ENCODE results near the gene ITPR1.
"Not testable (repeated sequence)": the region's sequence is repeated elsewhere in the genome, so short reads cannot be mapped to it uniquely, and the experiment has no call there.

The ITPR1 gene

DNA sequence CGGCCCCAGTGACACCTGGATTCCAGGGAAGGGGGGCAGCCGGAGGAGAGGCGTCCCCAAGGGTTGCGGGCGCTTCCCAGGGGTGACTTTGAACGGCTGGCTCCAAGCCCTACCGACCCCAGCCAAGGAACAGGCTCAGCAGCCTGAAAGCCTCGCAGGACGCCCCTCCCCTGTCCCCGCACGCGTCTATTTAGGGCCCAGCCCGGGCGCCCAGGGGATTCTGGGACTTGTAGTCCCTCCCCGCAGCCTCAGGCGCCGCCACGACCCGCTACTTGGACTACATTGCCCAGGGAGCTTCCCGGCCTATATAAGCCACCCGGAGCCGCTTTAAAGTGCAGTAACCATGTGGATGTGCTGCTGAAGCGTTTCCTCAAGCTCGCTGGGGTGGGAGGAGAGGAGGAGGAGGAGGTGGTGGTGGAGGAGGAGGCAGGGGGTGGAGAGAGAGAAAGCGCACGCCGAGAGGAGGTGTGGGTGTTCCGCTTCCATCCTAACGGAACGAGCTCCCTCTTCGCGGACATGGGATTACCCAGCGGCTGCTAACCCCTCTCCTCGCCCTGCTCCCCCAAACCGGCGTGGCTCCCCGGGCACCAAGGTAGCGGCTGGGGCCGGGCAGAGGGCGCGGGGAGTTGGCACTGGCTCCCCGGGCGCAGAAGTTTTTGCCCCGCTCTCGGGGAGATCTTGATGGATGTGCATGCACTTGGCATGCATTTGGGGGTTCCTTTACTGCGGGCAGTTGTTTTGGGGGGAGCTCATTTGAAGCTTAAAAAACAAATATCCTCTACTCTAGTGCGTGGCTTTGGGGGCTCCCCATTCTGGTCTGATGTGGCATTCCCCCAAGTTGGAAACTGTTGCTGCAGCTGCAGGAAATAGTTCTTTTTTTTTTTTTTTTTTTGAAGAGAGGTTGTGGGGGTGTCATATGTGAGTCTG, at the start of gene ITPR1:
Gene ITPR1 (plus strand): TSS at position 335 of the 927 bp plus-strand sequence. CDS start 23,144 bp downstream, outside the sequence.
- H3K4me3 ChIP-seq (ENCODE audit: insufficient read length, low read depth) = peak within 1 kb of the TSS; percentile 66
- no peaks in the 10 kb centered on the region for H3K36me3 ChIP-seq (ENCODE audit: insufficient read depth, insufficient read length, low read length)
- DNase-seq (ENCODE audit: low read depth, low spot score) = peak; percentile 99
- no peaks in the 10 kb centered on the region for H3K9me3 ChIP-seq (ENCODE audit: insufficient read depth, low read length)
- TF ChIP-seq YY1 (IDR thresholded peaks at IDR 0.05; ENCODE audit: insufficient read depth, insufficient read length) (no peak), SUZ12 (IDR thresholded peaks at IDR 0.05; ENCODE audit: extremely low read depth, insufficient read depth, insufficient read length) (no peak), ZNF274 (IDR thresholded peaks at IDR 0.05; ENCODE audit: low read depth, low read length) (no peak)
- peaks cover 31% of the 10 kb centered on the region for H3K27me3 ChIP-seq (ENCODE audit: insufficient read depth, insufficient read length)
- no peaks in the 10 kb centered on the region for H3K4me1 ChIP-seq (ENCODE audit: insufficient read depth, insufficient read length)
- H3K9ac ChIP-seq (ENCODE audit: insufficient read length, low read depth) = peak within 1 kb of the TSS; percentile 82

DNA sequence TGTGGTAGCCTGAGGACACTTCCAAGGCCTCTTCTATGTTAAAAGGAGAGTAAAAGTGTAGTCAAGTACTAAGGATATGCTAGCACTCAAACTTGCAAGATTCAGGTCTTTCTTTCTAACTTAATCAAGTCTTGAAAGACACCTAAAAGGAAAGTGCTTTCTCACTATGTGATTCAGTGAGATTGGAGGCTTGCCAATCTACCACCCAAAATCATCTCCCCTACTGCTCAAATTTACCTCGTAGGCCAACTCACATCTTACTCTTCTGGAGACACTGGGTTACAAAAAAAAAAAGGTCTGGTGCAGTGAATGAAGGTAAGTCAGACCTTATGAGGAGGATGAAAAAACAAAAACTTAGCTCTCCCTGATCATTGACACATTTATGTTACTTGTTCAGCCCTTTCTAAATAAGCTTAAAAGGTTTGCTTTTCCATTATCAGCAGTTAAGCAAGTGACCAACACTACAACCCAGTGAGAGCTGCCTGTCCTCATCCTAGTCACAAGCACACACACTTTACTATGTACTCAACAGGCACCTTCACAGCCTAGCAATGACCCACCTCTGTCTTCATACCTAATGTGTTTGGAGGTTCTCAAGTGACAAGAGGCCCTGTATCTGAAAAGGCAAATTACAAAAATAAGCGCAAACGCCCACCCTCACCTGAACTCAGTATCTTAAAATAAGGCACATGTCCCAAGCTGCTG, 45.7 kb upstream of the ITPR1 start:
- H3K9ac ChIP-seq (ENCODE audit: insufficient read length, low read depth) = no peak overlapping the region
- H3K9me3 ChIP-seq (ENCODE audit: insufficient read depth, low read length) = no peaks in the 10 kb centered on the region
- H3K27me3 ChIP-seq (ENCODE audit: insufficient read depth, insufficient read length) = no peaks in the 10 kb centered on the region
- no peaks in the 10 kb centered on the region for H3K4me1 ChIP-seq (ENCODE audit: insufficient read depth, insufficient read length)
- no peak for DNase-seq (ENCODE audit: low read depth, low spot score)
- no peak overlapping the region for H3K4me3 ChIP-seq (ENCODE audit: insufficient read length, low read depth)
- TF ChIP-seq SUZ12 (IDR thresholded peaks at IDR 0.05; ENCODE audit: extremely low read depth, insufficient read depth, insufficient read length) = no peak
- TF ChIP-seq YY1 (IDR thresholded peaks at IDR 0.05; ENCODE audit: insufficient read depth, insufficient read length) = no peak
- no peak for TF ChIP-seq ZNF274 (IDR thresholded peaks at IDR 0.05; ENCODE audit: low read depth, low read length)
- peaks cover 29% of the 10 kb centered on the region for H3K36me3 ChIP-seq (ENCODE audit: insufficient read depth, insufficient read length, low read length)

DNA sequence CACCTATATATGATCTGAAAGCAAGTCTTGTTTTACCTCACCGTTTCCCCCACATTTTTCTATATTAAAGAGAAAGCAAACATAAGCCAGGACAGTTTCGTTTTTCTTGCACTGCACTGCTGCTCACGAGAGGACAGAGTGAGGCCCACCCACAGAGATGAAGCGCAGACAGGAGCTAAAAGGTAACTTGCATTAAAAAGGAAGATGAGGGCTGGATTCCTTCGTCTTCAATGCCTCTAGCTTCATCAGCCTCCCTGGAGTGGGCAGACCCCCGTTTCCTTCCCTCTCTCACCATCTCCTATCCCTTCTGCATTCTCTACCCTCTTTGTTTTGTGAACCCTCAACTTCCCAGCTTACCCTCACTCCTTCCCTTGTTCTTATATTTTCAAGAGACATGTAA, 45.0 kb upstream of the ITPR1 start:
- H3K4me3 ChIP-seq (ENCODE audit: insufficient read length, low read depth) = no peak overlapping the region
- H3K4me1 ChIP-seq (ENCODE audit: insufficient read depth, insufficient read length) = no peaks in the 10 kb centered on the region
- no peaks in the 10 kb centered on the region for H3K9me3 ChIP-seq (ENCODE audit: insufficient read depth, low read length)
- H3K36me3 ChIP-seq (ENCODE audit: insufficient read depth, insufficient read length, low read length) = peaks cover 31% of the 10 kb centered on the region
- no peak for DNase-seq (ENCODE audit: low read depth, low spot score)
- TF ChIP-seq ZNF274 (IDR thresholded peaks at IDR 0.05; ENCODE audit: low read depth, low read length) = no peak
- TF ChIP-seq SUZ12 (IDR thresholded peaks at IDR 0.05; ENCODE audit: extremely low read depth, insufficient read depth, insufficient read length) = no peak
- TF ChIP-seq YY1 (IDR thresholded peaks at IDR 0.05; ENCODE audit: insufficient read depth, insufficient read length) = no peak
- no peaks in the 10 kb centered on the region for H3K27me3 ChIP-seq (ENCODE audit: insufficient read depth, insufficient read length)
- H3K9ac ChIP-seq (ENCODE audit: insufficient read length, low read depth) = no peak overlapping the region

DNA sequence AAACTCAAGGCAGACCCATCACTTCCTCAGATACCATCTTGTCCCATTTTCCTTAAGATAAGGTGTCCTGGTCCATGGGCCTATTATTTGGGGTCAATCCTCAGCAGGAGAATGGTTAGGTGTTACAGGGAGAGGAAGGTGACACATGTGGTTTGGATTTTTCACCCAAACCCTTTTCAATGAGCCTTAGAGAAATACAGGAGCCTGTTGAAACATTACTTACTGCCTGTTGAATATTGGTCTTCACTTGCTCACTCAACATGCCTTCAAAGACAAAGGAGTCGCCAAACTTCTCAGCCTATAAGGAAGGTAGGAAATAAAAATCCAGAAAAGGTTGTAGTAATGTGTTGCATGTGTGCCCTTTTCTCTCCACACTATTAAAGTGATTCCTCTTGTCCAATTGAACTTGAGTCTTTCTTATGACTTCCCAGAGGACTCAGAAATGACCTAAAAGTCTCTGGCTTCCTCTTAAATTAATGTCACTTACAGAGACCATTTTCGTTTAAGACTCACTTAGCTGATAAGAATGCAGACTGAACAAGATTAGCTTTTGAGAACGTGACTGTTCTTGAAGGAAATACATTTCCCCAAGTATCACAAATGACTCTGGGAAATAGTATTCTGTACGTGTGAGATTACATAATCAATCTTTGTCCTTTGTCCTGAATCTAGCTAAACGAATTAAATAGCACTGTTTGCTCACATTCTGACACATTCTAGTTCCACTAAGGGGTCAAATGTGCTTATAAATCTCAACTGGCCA, 43.9 kb upstream of the ITPR1 start:
- Histone ChIP-seq H3K4me3 (ENCODE audit: insufficient read length, low read depth) (no peak overlapping the region), H3K9me3 (ENCODE audit: insufficient read depth, low read length) (no peaks in the 10 kb centered on the region), H3K36me3 (ENCODE audit: insufficient read depth, insufficient read length, low read length) (peaks cover 29% of the 10 kb centered on the region), H3K27me3 (ENCODE audit: insufficient read depth, insufficient read length) (no peaks in the 10 kb centered on the region), H3K9ac (ENCODE audit: insufficient read length, low read depth) (no peak overlapping the region), H3K4me1 (ENCODE audit: insufficient read depth, insufficient read length) (no peaks in the 10 kb centered on the region)
- DNase-seq (ENCODE audit: low read depth, low spot score) = no peak
- TF ChIP-seq SUZ12 (IDR thresholded peaks at IDR 0.05; ENCODE audit: extremely low read depth, insufficient read depth, insufficient read length) = no peak
- TF ChIP-seq YY1 (IDR thresholded peaks at IDR 0.05; ENCODE audit: insufficient read depth, insufficient read length) = no peak
- TF ChIP-seq ZNF274 (IDR thresholded peaks at IDR 0.05; ENCODE audit: low read depth, low read length) = no peak

DNA sequence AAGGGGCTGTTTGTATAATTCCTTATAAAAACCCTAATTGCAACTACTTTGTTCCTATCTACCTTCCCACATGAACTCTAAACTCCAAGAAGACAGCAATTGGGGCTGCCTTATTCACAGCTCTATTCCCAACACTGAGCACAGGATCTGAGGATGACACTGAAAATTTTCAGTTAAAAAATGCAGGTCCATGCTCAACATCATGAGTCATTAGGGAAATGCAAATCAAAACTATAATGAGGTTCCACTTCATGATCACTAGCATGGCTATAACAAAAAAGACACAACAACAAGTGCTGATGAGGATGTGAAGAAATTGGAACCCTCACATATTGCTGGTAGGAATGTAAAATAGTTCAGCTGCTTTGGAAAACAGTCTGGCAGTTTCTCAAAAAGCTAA, 39.0 kb upstream of the ITPR1 start:
- H3K36me3 ChIP-seq (ENCODE audit: insufficient read depth, insufficient read length, low read length) = peaks cover 11% of the 10 kb centered on the region
- no peaks in the 10 kb centered on the region for H3K4me1 ChIP-seq (ENCODE audit: insufficient read depth, insufficient read length)
- DNase-seq (ENCODE audit: low read depth, low spot score) = no peak
- no peak overlapping the region for H3K4me3 ChIP-seq (ENCODE audit: insufficient read length, low read depth)
- TF ChIP-seq ZNF274 (IDR thresholded peaks at IDR 0.05; ENCODE audit: low read depth, low read length) (no peak), YY1 (IDR thresholded peaks at IDR 0.05; ENCODE audit: insufficient read depth, insufficient read length) (no peak), SUZ12 (IDR thresholded peaks at IDR 0.05; ENCODE audit: extremely low read depth, insufficient read depth, insufficient read length) (no peak)
- H3K9me3 ChIP-seq (ENCODE audit: insufficient read depth, low read length) = no peaks in the 10 kb centered on the region
- no peaks in the 10 kb centered on the region for H3K27me3 ChIP-seq (ENCODE audit: insufficient read depth, insufficient read length)
- H3K9ac ChIP-seq (ENCODE audit: insufficient read length, low read depth) = no peak overlapping the region

DNA sequence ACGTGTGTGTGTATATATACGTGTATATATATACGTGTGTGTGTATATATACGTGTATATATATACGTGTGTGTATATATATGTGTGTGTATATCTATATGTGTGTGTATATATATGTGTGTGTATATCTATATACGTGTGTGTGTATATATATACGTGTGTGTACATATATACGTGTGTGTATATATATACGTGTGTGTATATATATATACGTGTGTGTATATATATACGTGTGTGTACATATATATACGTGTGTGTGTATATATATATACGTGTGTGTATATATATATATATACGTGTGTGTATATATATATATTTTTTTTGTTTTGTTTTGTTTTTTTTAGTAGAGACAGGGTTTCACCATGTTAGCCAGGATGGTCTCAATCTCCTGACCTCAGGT, 36.4 kb upstream of the ITPR1 start:
- not testable (repeated sequence) for H3K9me3 ChIP-seq (ENCODE audit: insufficient read depth, low read length); H3K27me3 ChIP-seq (ENCODE audit: insufficient read depth, insufficient read length); H3K36me3 ChIP-seq (ENCODE audit: insufficient read depth, insufficient read length, low read length); DNase-seq (ENCODE audit: low read depth, low spot score); H3K4me1 ChIP-seq (ENCODE audit: insufficient read depth, insufficient read length); H3K9ac ChIP-seq (ENCODE audit: insufficient read length, low read depth); H3K4me3 ChIP-seq (ENCODE audit: insufficient read length, low read depth)

DNA sequence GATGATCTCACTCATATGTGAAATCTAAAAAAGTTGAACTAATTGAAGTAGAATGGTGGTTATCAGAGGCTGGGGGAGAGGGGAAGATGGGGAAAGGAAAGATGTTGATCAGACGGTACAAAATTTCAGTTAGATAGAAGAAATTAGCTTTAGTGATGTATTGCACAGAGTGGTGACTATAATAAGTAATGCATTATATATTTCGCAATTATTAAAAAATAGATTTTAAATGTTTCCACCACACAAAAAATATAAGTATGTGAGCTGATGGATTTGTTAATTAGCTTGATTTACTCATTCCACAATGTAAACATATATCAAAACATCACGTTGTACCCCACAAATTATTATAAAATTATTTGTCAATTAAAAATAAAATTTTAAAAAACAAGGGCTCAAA, 34.2 kb upstream of the ITPR1 start:
- no peak for TF ChIP-seq SUZ12 (IDR thresholded peaks at IDR 0.05; ENCODE audit: extremely low read depth, insufficient read depth, insufficient read length)
- no peak for TF ChIP-seq YY1 (IDR thresholded peaks at IDR 0.05; ENCODE audit: insufficient read depth, insufficient read length)
- no peak for TF ChIP-seq ZNF274 (IDR thresholded peaks at IDR 0.05; ENCODE audit: low read depth, low read length)
- Histone ChIP-seq H3K4me3 (ENCODE audit: insufficient read length, low read depth) (no peak overlapping the region), H3K4me1 (ENCODE audit: insufficient read depth, insufficient read length) (no peaks in the 10 kb centered on the region), H3K9ac (ENCODE audit: insufficient read length, low read depth) (no peak overlapping the region), H3K27me3 (ENCODE audit: insufficient read depth, insufficient read length) (no peaks in the 10 kb centered on the region), H3K9me3 (ENCODE audit: insufficient read depth, low read length) (no peaks in the 10 kb centered on the region), H3K36me3 (ENCODE audit: insufficient read depth, insufficient read length, low read length) (no peaks in the 10 kb centered on the region)
- DNase-seq (ENCODE audit: low read depth, low spot score) = no peak
